ENCODE measurements around the gene WDR5.

Gene WDR5

GRCh38 chr9:134159566-134160245 is 23.8 kb downstream of the WDR5 start:
- no peak for DNase-seq (ENCODE audit: low read depth)

- DNase-seq (ENCODE audit: low read depth), result no peak
These were observed 25.8 kb downstream of the WDR5 start for GRCh38 chr9:134161647-134162046.

- no peak for DNase-seq (ENCODE audit: low read depth)
These were observed 26.4 kb downstream of the WDR5 start for GRCh38 chr9:134162212-134162775.

- DNase-seq (ENCODE audit: low read depth), result no peak
These were observed 27.1 kb downstream of the WDR5 start for GRCh38 chr9:134162926-134163370.

GRCh38 chr9:134163371-134164196 is 27.7 kb downstream of the WDR5 start:
- no peak for DNase-seq (ENCODE audit: low read depth)

GRCh38 chr9:134164879-134165278 is 29.0 kb downstream of the WDR5 start:
- no peak for DNase-seq (ENCODE audit: low read depth)

- DNase-seq (ENCODE audit: low read depth), result peak; percentile 72
These were observed 29.8 kb downstream of the WDR5 start for GRCh38 chr9:134165357-134166315.

GRCh38 chr9:134166374-134166773 is 30.5 kb downstream of the WDR5 start:
- no peak for DNase-seq (ENCODE audit: low read depth)

GRCh38 chr9:134167530-134167931 is 31.6 kb downstream of the WDR5 start:
- DNase-seq (ENCODE audit: low read depth), result no peak

- no peak for DNase-seq (ENCODE audit: low read depth)
These were observed 33.1 kb downstream of the WDR5 start for GRCh38 chr9:134168757-134169550.

- no peak for DNase-seq (ENCODE audit: low read depth)
These were observed 34.0 kb downstream of the WDR5 start for GRCh38 chr9:134169724-134170401.

GRCh38 chr9:134170532-134171315 is 34.8 kb downstream of the WDR5 start:
- DNase-seq (ENCODE audit: low read depth), result no peak

- DNase-seq (ENCODE audit: low read depth), result no peak
These were observed 35.7 kb downstream of the WDR5 start for GRCh38 chr9:134171316-134172197.

- DNase-seq (ENCODE audit: low read depth), result no peak
These were observed 36.6 kb downstream of the WDR5 start for GRCh38 chr9:134172198-134173126.

- no peak for DNase-seq (ENCODE audit: low read depth)
These were observed 37.5 kb downstream of the WDR5 start for GRCh38 chr9:134173127-134174072.

- no peak for DNase-seq (ENCODE audit: low read depth)
These were observed 38.2 kb downstream of the WDR5 start for GRCh38 chr9:134174073-134174449.

Data from CMK (cell line).